H9 (cell line): Measurements from ENCODE around the gene BHLHE40. TPM values are rescaled to one million over a fixed set of nuclear protein-coding genes. Genes with fewer than 3 reads are reported as not detected.

Experiments used
- DNase-seq: peaks from one replicate; pipeline ENCODE4 v3.0.0-alpha.2; 2017
- H2AFZ ChIP-seq: one replicate; pipeline ENCODE4 v1.6.1; 2013; ENCODE audit warnings: mild to moderate bottlenecking, low read length, control low read depth, moderate library complexity
- H2AK5ac ChIP-seq: 2 replicates; pipeline ENCODE4 v1.6.1; 2013; ENCODE audit warnings: low read length, control low read depth, mixed read lengths; ENCODE audit not compliant: insufficient read length
- H2BK120ac ChIP-seq: one replicate; pipeline ENCODE4 v1.6.1; 2013; ENCODE audit warnings: low read depth, mild to moderate bottlenecking, low read length, control low read depth, inconsistent platforms; ENCODE audit not compliant: poor library complexity, severe bottlenecking
- H2BK12ac ChIP-seq: 2 replicates; pipeline ENCODE4 v1.6.1; 2013; ENCODE audit warnings: low read length, control low read depth, mixed read lengths, low read depth; ENCODE audit not compliant: insufficient read length
- H2BK15ac ChIP-seq: 2 replicates; pipeline ENCODE4 v1.6.1; 2013; ENCODE audit warnings: low read depth, low read length, control low read depth
- H2BK20ac ChIP-seq: one replicate; pipeline ENCODE4 v1.6.1; 2013; ENCODE audit warnings: low read depth, mild to moderate bottlenecking, low read length, control low read depth, inconsistent platforms; ENCODE audit not compliant: poor library complexity, severe bottlenecking
- H2BK5ac ChIP-seq: 2 replicates; pipeline ENCODE4 v1.6.1; 2013; ENCODE audit warnings: low read length, control low read depth, mixed read lengths; ENCODE audit not compliant: insufficient read length
- H3K14ac ChIP-seq: 2 replicates; pipeline ENCODE4 v1.6.1; 2013; ENCODE audit warnings: low read length, control low read depth; ENCODE audit not compliant: insufficient read depth
- H3K18ac ChIP-seq: 2 replicates; pipeline ENCODE4 v1.6.1; 2013; ENCODE audit warnings: low read depth, mild to moderate bottlenecking, mixed read lengths, low read length, control low read depth; ENCODE audit not compliant: insufficient read length
- H3K23ac ChIP-seq: 2 replicates; pipeline ENCODE4 v1.6.1; 2013; ENCODE audit warnings: low read length, control low read depth, mixed read lengths, low read depth; ENCODE audit not compliant: insufficient read length
- H3K23me2 ChIP-seq: 2 replicates; pipeline ENCODE4 v1.6.1; 2013; ENCODE audit warnings: low read depth, mild to moderate bottlenecking, mixed read lengths, low read length, control low read depth; ENCODE audit not compliant: insufficient read length, poor library complexity, severe bottlenecking
- H3K27ac ChIP-seq: 2 replicates; pipeline ENCODE4 v1.5.1; 2013; ENCODE audit warnings: low read length, control low read depth, mixed read lengths, low read depth; ENCODE audit not compliant: insufficient read length
- H3K27me3 ChIP-seq: 2 replicates; pipeline ENCODE4 v1.6.1; 2013; ENCODE audit warnings: low read length, control low read depth, inconsistent platforms; ENCODE audit not compliant: insufficient read depth
- H3K4ac ChIP-seq: 2 replicates; pipeline ENCODE4 v1.6.1; 2013; ENCODE audit warnings: low read depth, mild to moderate bottlenecking, control low read depth, inconsistent platforms, low read length, moderate library complexity
- H3K4me1 ChIP-seq: 2 replicates; pipeline ENCODE4 v1.6.1; 2013; ENCODE audit warnings: low read length, control low read depth, inconsistent platforms; ENCODE audit not compliant: insufficient read depth
- H3K4me2 ChIP-seq: 2 replicates; pipeline ENCODE4 v1.6.1; 2013; ENCODE audit warnings: low read length, control low read depth, mixed read lengths; ENCODE audit not compliant: insufficient read length, insufficient read depth
- H3K56ac ChIP-seq: 2 replicates; pipeline ENCODE4 v1.6.1; 2013; ENCODE audit warnings: low read depth, mild to moderate bottlenecking, mixed read lengths, low read length, control low read depth; ENCODE audit not compliant: insufficient read length
- H3K79me1 ChIP-seq: 2 replicates; pipeline ENCODE4 v1.6.1; 2013; ENCODE audit warnings: low read depth, mild to moderate bottlenecking, moderate library complexity, low read length, control low read depth, inconsistent platforms; ENCODE audit not compliant: insufficient read depth, poor library complexity, severe bottlenecking
- H3K79me2 ChIP-seq: 2 replicates; pipeline ENCODE4 v1.6.1; 2013; ENCODE audit warnings: low read length, control low read depth, inconsistent platforms; ENCODE audit not compliant: insufficient read depth
- H3K9ac ChIP-seq: 2 replicates; pipeline ENCODE4 v1.6.1; 2013; ENCODE audit warnings: low read length, control low read depth, mixed read lengths; ENCODE audit not compliant: insufficient read length; ENCODE audit errors: extremely low read depth
- H3K9me3 ChIP-seq: one replicate; pipeline ENCODE4 v1.6.1; 2013; ENCODE audit warnings: low read depth, low read length, inconsistent platforms; ENCODE audit not compliant: control insufficient read depth
- H3T11ph ChIP-seq: one replicate; pipeline ENCODE4 v1.6.1; 2013; ENCODE audit warnings: mild to moderate bottlenecking, low read length, control low read depth, inconsistent platforms
- H4K20me1 ChIP-seq: one replicate; pipeline ENCODE4 v1.6.1; 2013; ENCODE audit not compliant: control insufficient read depth, insufficient read length, insufficient read depth
- H4K5ac ChIP-seq: 2 replicates; pipeline ENCODE4 v1.6.1; 2013; ENCODE audit warnings: low read depth, mild to moderate bottlenecking, mixed read lengths, low read length, control low read depth; ENCODE audit not compliant: insufficient read length
- H4K8ac ChIP-seq: replicated peaks from 2 replicates; pipeline ENCODE4 v1.6.1; 2013; ENCODE audit warnings: low read length, control low read depth, mixed read lengths, low read depth; ENCODE audit not compliant: insufficient read length
- H4K91ac ChIP-seq: 2 replicates; pipeline ENCODE4 v1.6.1; 2013; ENCODE audit warnings: low read depth, mild to moderate bottlenecking, moderate library complexity, mixed read lengths, low read length, control low read depth; ENCODE audit not compliant: insufficient read length
- H3K27ac Mint-ChIP-seq, 3 experiments: 2 replicates in 2 of 3; 3 replicates in 1 of 3; pipeline ENCODE4 v1.8.0; 2020 to 2021; ENCODE audit warnings: mixed read lengths in 3 of 3, mild to moderate bottlenecking in 1 of 3, moderate library complexity in 1 of 3
- H3K27me3 Mint-ChIP-seq: 2 replicates; pipeline ENCODE4 v1.8.0; 2021; ENCODE audit warnings: low read depth, mild to moderate bottlenecking, moderate library complexity, mixed read lengths
- H3K36me3 Mint-ChIP-seq, 3 experiments: 2 replicates in 2 of 3; 3 replicates in 1 of 3; pipeline ENCODE4 v1.8.0; 2020 to 2021; ENCODE audit warnings: low read depth in 3 of 3, mixed read lengths in 3 of 3; ENCODE audit not compliant: insufficient read depth in 1 of 3
- H3K4me1 Mint-ChIP-seq, 2 experiments: 2 replicates each; pipeline ENCODE4 v1.8.0; 2020; ENCODE audit warnings: mixed read lengths in 2 of 2
- H3K4me3 Mint-ChIP-seq, 2 experiments: 2 replicates in 1 of 2; 3 replicates in 1 of 2; pipeline ENCODE4 v1.8.0; 2020 to 2021; ENCODE audit warnings: mild to moderate bottlenecking in 2 of 2, mixed read lengths in 2 of 2, moderate library complexity in 1 of 2
- H3K9me3 Mint-ChIP-seq, 2 experiments: 2 replicates in 1 of 2; 3 replicates in 1 of 2; pipeline ENCODE4 v1.8.0; 2020; ENCODE audit warnings: mild to moderate bottlenecking in 2 of 2, mixed read lengths in 2 of 2, moderate library complexity in 1 of 2
- WGBS: extraction: QIAGEN DNeasy Blood & Tissue Kit; methylation state at CpG from one replicate; pipeline ENCODE4 v1.1.7; 2013; ENCODE audit warnings: missing lambda C conversion rate, low lambda C conversion rate, mixed read lengths; ENCODE audit not compliant: insufficient read length; ENCODE audit errors: extremely low coverage; 5-methylcytosine and 5-hydroxymethylcytosine counted together
- total RNA-seq: library from RNA; stranded (reverse); gene quantifications from 2 replicates; pipeline ENCODE4 v1.2.1, GENCODE V29; 2021
- TF ChIP-seq, protein P1 (sequence below): fragments of 200-600 bp; sonication (generic); conservative IDR thresholded peaks from 3 replicates; pipeline ENCODE4 v1.8.0; 2021; ENCODE audit warnings: antibody characterized with exemption, mild to moderate bottlenecking

The BHLHE40 gene
- total RNA-seq, 1 experiment from 2014 or later = 4.1 TPM

DNA sequence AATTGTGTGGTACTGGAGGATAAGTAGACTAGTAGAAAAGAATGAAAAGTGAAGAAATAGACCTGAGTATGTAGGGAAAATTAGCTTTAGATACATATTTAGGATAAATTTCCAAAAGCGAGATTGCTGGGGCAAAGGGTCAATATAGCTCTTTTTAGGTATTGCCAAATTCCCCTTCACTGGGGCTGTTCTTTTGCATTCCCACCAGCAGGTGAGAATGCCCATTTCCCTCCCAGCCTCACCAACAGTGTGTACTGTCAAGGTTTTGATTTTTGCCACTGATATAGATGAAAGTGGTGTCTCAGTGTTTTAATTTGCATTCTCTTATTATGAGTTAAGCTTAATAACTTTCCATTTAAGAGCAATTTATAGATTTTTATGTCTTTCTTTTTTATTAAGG, 35.7 kb upstream of the BHLHE40 start:
- no peak overlapping the region for H3K18ac ChIP-seq
- no peak overlapping the region for H3K56ac ChIP-seq
- no peaks in the 10 kb centered on the region for H3K27me3 Mint-ChIP-seq
- TF ChIP-seq, protein P1, sequence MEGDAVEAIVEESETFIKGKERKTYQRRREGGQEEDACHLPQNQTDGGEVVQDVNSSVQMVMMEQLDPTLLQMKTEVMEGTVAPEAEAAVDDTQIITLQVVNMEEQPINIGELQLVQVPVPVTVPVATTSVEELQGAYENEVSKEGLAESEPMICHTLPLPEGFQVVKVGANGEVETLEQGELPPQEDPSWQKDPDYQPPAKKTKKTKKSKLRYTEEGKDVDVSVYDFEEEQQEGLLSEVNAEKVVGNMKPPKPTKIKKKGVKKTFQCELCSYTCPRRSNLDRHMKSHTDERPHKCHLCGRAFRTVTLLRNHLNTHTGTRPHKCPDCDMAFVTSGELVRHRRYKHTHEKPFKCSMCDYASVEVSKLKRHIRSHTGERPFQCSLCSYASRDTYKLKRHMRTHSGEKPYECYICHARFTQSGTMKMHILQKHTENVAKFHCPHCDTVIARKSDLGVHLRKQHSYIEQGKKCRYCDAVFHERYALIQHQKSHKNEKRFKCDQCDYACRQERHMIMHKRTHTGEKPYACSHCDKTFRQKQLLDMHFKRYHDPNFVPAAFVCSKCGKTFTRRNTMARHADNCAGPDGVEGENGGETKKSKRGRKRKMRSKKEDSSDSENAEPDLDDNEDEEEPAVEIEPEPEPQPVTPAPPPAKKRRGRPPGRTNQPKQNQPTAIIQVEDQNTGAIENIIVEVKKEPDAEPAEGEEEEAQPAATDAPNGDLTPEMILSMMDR = peak; percentile 73
- no peak overlapping the region for H3K4ac ChIP-seq
- no peak overlapping the region for H4K8ac ChIP-seq
- no peaks in the 10 kb centered on the region for H3K23me2 ChIP-seq
- H2BK20ac ChIP-seq = no peak overlapping the region
- peaks cover 4 to 5% of the 10 kb centered on the region in 2 experiments; a peak in 3 of 4 replicates for H3K4me1 Mint-ChIP-seq
- H3K4me3 Mint-ChIP-seq = no peak overlapping the region
- H3K79me2 ChIP-seq = no peaks in the 10 kb centered on the region
- no peaks in the 10 kb centered on the region; a peak in 1 of 5 replicates for H3K9me3 Mint-ChIP-seq
- H3K4me1 ChIP-seq = no peaks in the 10 kb centered on the region
- H3K79me1 ChIP-seq = no peaks in the 10 kb centered on the region
- no peak for DNase-seq
- no peak overlapping the region for H2BK12ac ChIP-seq
- no peaks in the 10 kb centered on the region for H3K27me3 ChIP-seq
- no CpG with 5 or more reads among the region's 1 CpG for WGBS
- no peaks in the 10 kb centered on the region for H3K36me3 Mint-ChIP-seq
- H3K27ac ChIP-seq = no peak overlapping the region
- H2AFZ ChIP-seq = no peak overlapping the region
- no peak overlapping the region for H4K91ac ChIP-seq
- no peak overlapping the region for H3K4me2 ChIP-seq
- no peak overlapping the region for H2AK5ac ChIP-seq
- no peak overlapping the region for H3K9ac ChIP-seq
- H3T11ph ChIP-seq = no peak overlapping the region
- no peak overlapping the region for H2BK120ac ChIP-seq
- H3K23ac ChIP-seq = no peak overlapping the region
- H2BK5ac ChIP-seq = no peak overlapping the region
- no peaks in the 10 kb centered on the region for H4K20me1 ChIP-seq
- H3K14ac ChIP-seq = no peak overlapping the region
- no peak overlapping the region for H2BK15ac ChIP-seq
- H4K5ac ChIP-seq = no peak overlapping the region
- no peak overlapping the region for H3K27ac Mint-ChIP-seq
- no peaks in the 10 kb centered on the region for H3K9me3 ChIP-seq
